A549 (cell line): ENCODE measurements around the gene DPP10. TPM values are rescaled to one million over a fixed set of nuclear protein-coding genes. Genes with fewer than 3 reads are reported as not detected.

Experiments used
- ATAC-seq, 2 experiments: fragments of 200-7000 bp in 1 of 2; fragments of >200 bp in 1 of 2; cut with Nextera tagmentation in 1 of 2; cut with Tn5 transposase in 1 of 2; 3 replicates each; pipeline versions ENCODE4 v1.8.0 to v1.9.1; 2018 to 2020; ENCODE audit warnings: mild to moderate bottlenecking in 1 of 2, moderate library complexity in 1 of 2
- CTCF ChIA-PET: fragments of 300-600 bp; sonication (Branson Sonifier 250); formaldehyde crosslinking; extraction: SDS; loops from one replicate; lab custom pipeline; 2021; ENCODE audit warnings: antibody characterized with exemption, inconsistent platforms; lab: Yijun Ruan, JAX
- POLR2A ChIA-PET: fragments of 350-600 bp; formaldehyde crosslinking; extraction: SDS; loops from one replicate; lab custom pipeline; 2021; ENCODE audit warnings: antibody characterized with exemption, inconsistent platforms; lab: Yijun Ruan, JAX
- DNase-seq, 2 experiments: peaks; one replicate each; pipeline versions ENCODE4 v3.0.0 to v3.0.0-alpha.2; 2011 to 2016; ENCODE audit warnings: low read depth in 1 of 2, low spot score in 1 of 2
- FAIRE-seq: peaks from 2 replicates; lab custom pipeline; 2011; peaks lifted over from hg19 to GRCh38; lab: Jason Lieb, UNC
- H3K27ac ChIP-seq, 2 experiments: fragments of >200 bp; sonication (Bioruptor Twin); formaldehyde crosslinking; 3 replicates each; pipeline ENCODE4 v1.5.1; 2016 to 2017
- H3K4me1 ChIP-seq: fragments of >200 bp; sonication (Bioruptor Twin); formaldehyde crosslinking; 3 replicates; pipeline ENCODE4 v1.6.1; 2016
- H3K4me2 ChIP-seq: fragments of >200 bp; sonication (Bioruptor Twin); formaldehyde crosslinking; 3 replicates; pipeline ENCODE4 v1.6.1; 2016
- H3K4me3 ChIP-seq: fragments of >200 bp; sonication (Bioruptor Twin); formaldehyde crosslinking; 3 replicates; pipeline ENCODE4 v1.5.1; 2016
- H3K9me3 ChIP-seq: fragments of >200 bp; sonication (Bioruptor Twin); formaldehyde crosslinking; 3 replicates; pipeline ENCODE4 v1.6.1; 2016
- ATOH8 ChIP-seq: fragments of 250-450 bp; sonication (Bioruptor Pico); IDR thresholded peaks from 2 replicates; pipeline ENCODE4 v1.5.0; 2020; ENCODE audit warnings: low read depth, mild to moderate bottlenecking, moderate library complexity
- BHLHE40 ChIP-seq: IDR thresholded peaks from 2 replicates; pipeline ENCODE4 v1.6.1; 2012; ENCODE audit warnings: low read depth, low read length, inconsistent platforms
- CHD4 ChIP-seq: fragments of 200-600 bp; sonication (generic); IDR thresholded peaks from 2 replicates; pipeline ENCODE4 v1.6.1; 2016; ENCODE audit warnings: antibody characterized with exemption, mild to moderate bottlenecking, borderline replicate concordance
- CTCF ChIP-seq: fragments of >200 bp; sonication (Bioruptor Twin); formaldehyde crosslinking; IDR thresholded peaks from 3 replicates; pipeline ENCODE4 v1.5.1; 2016
- EHF ChIP-seq: fragments of 250-450 bp; sonication (Bioruptor Pico); IDR thresholded peaks from 2 replicates; pipeline ENCODE4 v1.5.0; 2020; ENCODE audit warnings: mild to moderate bottlenecking
- EP300 ChIP-seq, 2 experiments: fragments of >200 bp; sonication (Bioruptor Twin); formaldehyde crosslinking; IDR thresholded peaks; 2 replicates in 1 of 2; 3 replicates in 1 of 2; pipeline ENCODE4 v1.6.1; 2016 to 2017
- FOSL2 ChIP-seq, 2 experiments: fragments of 450-650 bp in 1 of 2; fragments of >200 bp in 1 of 2; sonication (Bioruptor Twin) in 1 of 2; formaldehyde crosslinking; IDR thresholded peaks; 2 replicates each; pipeline versions ENCODE4 v1.5.0 to v1.6.1; 2016 to 2020; ENCODE audit warnings: mild to moderate bottlenecking in 1 of 2, moderate library complexity in 1 of 2
- GATA3 ChIP-seq: IDR thresholded peaks from 2 replicates; pipeline ENCODE4 v1.6.1; 2012; ENCODE audit warnings: borderline replicate concordance
- HEYL ChIP-seq: fragments of 250-450 bp; sonication (Bioruptor Pico); IDR thresholded peaks from 2 replicates; pipeline ENCODE4 v1.8.0; 2021; ENCODE audit warnings: mild to moderate bottlenecking, moderate library complexity
- HOXA7 ChIP-seq: fragments of 250-450 bp; sonication (Bioruptor Pico); IDR thresholded peaks from 2 replicates; pipeline ENCODE4 v1.5.0; 2020; ENCODE audit warnings: mild to moderate bottlenecking, moderate library complexity
- HOXB5 ChIP-seq: fragments of 250-450 bp; sonication (Bioruptor Pico); IDR thresholded peaks from 2 replicates; pipeline ENCODE4 v1.5.0; 2020; ENCODE audit warnings: mild to moderate bottlenecking, moderate library complexity
- KDM1A ChIP-seq: fragments of 200-600 bp; sonication (generic); IDR thresholded peaks from 2 replicates; pipeline ENCODE4 v1.6.1; 2016; ENCODE audit warnings: low read depth, mild to moderate bottlenecking
- MYC ChIP-seq: IDR thresholded peaks from 2 replicates; pipeline ENCODE4 v1.6.1; 2012; ENCODE audit warnings: mild to moderate bottlenecking, inconsistent platforms, low read length, improper control_type of control experiment, borderline replicate concordance
- RARB ChIP-seq: fragments of 250-450 bp; sonication (Bioruptor Pico); IDR thresholded peaks from 2 replicates; pipeline ENCODE4 v1.8.0; 2021; ENCODE audit warnings: mild to moderate bottlenecking, moderate library complexity
- RCOR1 ChIP-seq: fragments of 150-350 bp; IDR thresholded peaks from 2 replicates; pipeline ENCODE4 v1.6.1; 2014; ENCODE audit warnings: antibody characterized with exemption, low read length, low read depth
- RFX5 ChIP-seq: fragments of 450-650 bp; IDR thresholded peaks from 2 replicates; pipeline ENCODE4 v1.7.1; 2014; ENCODE audit warnings: antibody characterized with exemption, mild to moderate bottlenecking, moderate library complexity
- RNF2 ChIP-seq: fragments of 200-600 bp; sonication (generic); IDR thresholded peaks from 2 replicates; pipeline ENCODE4 v1.6.1; 2016; ENCODE audit warnings: low read depth, mild to moderate bottlenecking, antibody characterized with exemption, moderate library complexity, borderline replicate concordance
- SMC3 ChIP-seq: fragments of >200 bp; sonication (Bioruptor Twin); formaldehyde crosslinking; IDR thresholded peaks from 3 replicates; pipeline ENCODE4 v1.6.1; 2018; ENCODE audit warnings: inconsistent platforms
- SREBF2 ChIP-seq: fragments of 450-650 bp; IDR thresholded peaks from 2 replicates; pipeline ENCODE4 v1.6.1; 2014; ENCODE audit warnings: mild to moderate bottlenecking, moderate library complexity
- WGBS: methylation state at CpG from one replicate; pipeline ENCODE4 v1.1.6; 2017; ENCODE audit errors: missing lambda C conversion rate; 5-methylcytosine and 5-hydroxymethylcytosine counted together
- polyA plus RNA-seq, 4 experiments: library from polyadenylated mRNA; depleted of rRNA in 3 of 4; stranded (reverse); fragments of >200 nt; fragmentation: RNase III in 1 of 4; extraction: RNeasy Plus Mini Kit Qiagen cat#74134 plus additional on column Dnase treatment in 1 of 4; gene quantifications; 2 replicates in 3 of 4; 3 replicates in 1 of 4; pipeline ENCODE4 v1.2.3, GENCODE V29; 2011 to 2017
- TF ChIP-seq, protein P1 (sequence below): IDR thresholded peaks from 2 replicates; pipeline ENCODE4 v1.6.1; 2012

DPP10 gene
- polyA plus RNA-seq, 2 of the 4 experiments (the other 2 are of a cell fraction), result not detected

DNA sequence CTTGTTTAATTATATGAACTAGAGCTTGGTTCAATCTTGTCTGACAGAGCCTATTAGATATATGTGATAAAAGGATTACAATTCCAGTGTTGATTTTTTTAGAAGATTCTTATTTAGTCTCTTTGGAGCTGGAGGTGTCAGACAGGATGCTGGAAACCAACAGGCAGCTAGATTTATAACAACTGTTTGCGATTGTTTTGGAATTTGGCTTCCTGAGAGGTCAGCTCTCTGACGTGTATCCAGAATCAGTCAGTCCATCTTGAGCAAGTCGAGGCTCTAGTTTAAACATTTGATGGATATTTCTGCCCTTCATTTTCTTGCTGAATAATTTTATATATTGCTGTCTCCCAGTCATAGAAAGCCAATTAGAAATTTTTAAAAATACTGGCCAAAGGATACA, 1062.9 kb downstream of the DPP10 start:
- Histone ChIP-seq H3K27ac (no peak overlapping the region), H3K4me3 (no peak overlapping the region), H3K4me2 (no peak overlapping the region), H3K4me1 (no peaks in the 10 kb centered on the region), H3K9me3 (no peaks in the 10 kb centered on the region)
- FAIRE-seq, result no peak
- no peak for ATAC-seq
- ChIA-PET POLR2A (no interaction called here), CTCF (no interaction called here)
- no peak for DNase-seq
- WGBS, result 4% methylated on average over 3 of the region's 3 CpGs
- TF ChIP-seq MYC, result no peak
- no peak for TF ChIP-seq RNF2
- no peak for TF ChIP-seq ATOH8
- TF ChIP-seq HEYL (CRISPR knock-in tag), result no peak
- no peak for TF ChIP-seq CTCF
- TF ChIP-seq HOXA7 (CRISPR knock-in tag), result no peak
- no peak for TF ChIP-seq RFX5
- TF ChIP-seq, protein P1, sequence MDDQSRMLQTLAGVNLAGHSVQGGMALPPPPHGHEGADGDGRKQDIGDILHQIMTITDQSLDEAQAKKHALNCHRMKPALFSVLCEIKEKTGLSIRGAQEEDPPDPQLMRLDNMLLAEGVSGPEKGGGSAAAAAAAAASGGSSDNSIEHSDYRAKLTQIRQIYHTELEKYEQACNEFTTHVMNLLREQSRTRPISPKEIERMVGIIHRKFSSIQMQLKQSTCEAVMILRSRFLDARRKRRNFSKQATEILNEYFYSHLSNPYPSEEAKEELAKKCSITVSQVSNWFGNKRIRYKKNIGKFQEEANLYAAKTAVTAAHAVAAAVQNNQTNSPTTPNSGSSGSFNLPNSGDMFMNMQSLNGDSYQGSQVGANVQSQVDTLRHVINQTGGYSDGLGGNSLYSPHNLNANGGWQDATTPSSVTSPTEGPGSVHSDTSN, result no peak
- no peak for TF ChIP-seq FOSL2 (IDR thresholded peaks at IDR 0.05)
- TF ChIP-seq FOSL2 (CRISPR knock-in tag; IDR thresholded peaks at IDR 0.05), result no peak

DNA sequence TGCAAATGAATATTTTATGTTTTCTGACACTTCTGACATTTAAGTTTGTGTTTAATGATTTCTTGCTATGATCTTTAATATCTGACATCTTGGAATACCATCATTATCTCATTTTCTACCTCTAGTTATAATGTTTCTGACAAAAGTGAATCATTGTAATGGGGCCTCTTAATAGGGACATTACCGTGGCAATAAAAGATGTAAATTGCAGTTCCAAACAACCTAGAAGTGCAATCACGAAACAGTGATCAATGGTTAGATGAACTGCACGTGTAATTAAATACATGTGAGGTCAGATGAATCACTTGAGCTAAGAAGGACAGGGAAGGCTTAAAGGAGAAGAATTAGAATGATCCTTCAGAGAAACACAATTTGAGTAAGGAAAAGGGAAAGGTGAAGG, 1078.3 kb downstream of the DPP10 start:
- DNase-seq (no peak), ATAC-seq (no peak), FAIRE-seq (no peak)
- Histone ChIP-seq H3K27ac (no peak overlapping the region), H3K4me3 (no peak overlapping the region), H3K4me2 (no peak overlapping the region), H3K9me3 (no peaks in the 10 kb centered on the region), H3K4me1 (no peaks in the 10 kb centered on the region)
- WGBS, result 1% methylated on average over 3 of the region's 3 CpGs
- ChIA-PET CTCF (no interaction called here), POLR2A (no interaction called here)
- TF ChIP-seq KDM1A (no peak), BHLHE40 (no peak), RARB (no peak), RCOR1 (no peak), ATOH8 (no peak), SREBF2 (no peak), EP300 (IDR thresholded peaks at IDR 0.05) (no peak), CHD4 (no peak), HOXB5 (CRISPR knock-in tag) (no peak), EHF (CRISPR knock-in tag) (no peak), GATA3 (no peak), SMC3 (no peak)

- ChIA-PET POLR2A (no interaction called here), CTCF (no interaction called here)
- FAIRE-seq, result no peak
- Histone ChIP-seq H3K4me2 (no peak overlapping the region), H3K4me3 (no peak overlapping the region), H3K9me3 (no peaks in the 10 kb centered on the region), H3K4me1 (no peaks in the 10 kb centered on the region), H3K27ac (no peak overlapping the region)
- 28% methylated on average over 4 of the region's 4 CpGs for WGBS
- DNase-seq, result no peak
- no peak for TF ChIP-seq RNF2
- no peak for ATAC-seq
Observed at GRCh38 chr2:115524452-115524851, 1082.0 kb downstream of the DPP10 start.
